Motor neuron (in vitro differentiated cells): ENCODE measurements around the gene PHF2. TPM values are rescaled to one million over a fixed set of nuclear protein-coding genes. Genes with fewer than 3 reads are reported as not detected.

ENCODE experiments used
- ATAC-seq, 8 experiments: fragments of 200-7000 bp; cut with Tn5 transposase; replicated peaks in 6 of 8; 2 replicates each; pipeline ENCODE4 v1.8.0; 2021; ENCODE audit warnings: mild to moderate bottlenecking in 8 of 8, moderate library complexity in 8 of 8
- H3K27ac ChIP-seq, 2 donors: fragments of 250-450 bp; sonication (Bioruptor Pico); 2 replicates each; pipeline ENCODE4 v1.9.0; 2021; ENCODE audit warnings: antibody characterized with exemption in 2 of 2, mild to moderate bottlenecking in 2 of 2, moderate library complexity in 1 of 2
- H3K4me1 ChIP-seq, 2 donors: fragments of 250-450 bp; sonication (Bioruptor Pico); replicated peaks in 1 of 2; 2 replicates each; pipeline ENCODE4 v1.6.1; 2021; ENCODE audit warnings: antibody characterized with exemption in 2 of 2, mild to moderate bottlenecking in 2 of 2, moderate library complexity in 1 of 2
- H3K4me3 ChIP-seq, 5 donors: fragments of 250-450 bp; sonication (Bioruptor Pico); 2 replicates each; pipeline ENCODE4 v1.9.0; 2021; ENCODE audit warnings: antibody characterized with exemption in 5 of 5, mild to moderate bottlenecking in 5 of 5, moderate library complexity in 4 of 5
- WGBS, 10 experiments: fragments of 450-650 bp; shearing (Covaris generic); methylation state at CpG; one replicate each; pipeline ENCODE4 v1.0.0; 2022; 5-methylcytosine and 5-hydroxymethylcytosine counted together
- in situ Hi-C, 9 experiments: fragments of 400-800 bp; cut with MboI; loops; one replicate each; pipeline ENCODE4 v1.15.0; 2021; ENCODE audit warnings: low sequenced_read_pairs in 9 of 9, low pct_unique_long_range_greater_than_20kb in 2 of 9; ENCODE audit not compliant: unreplicated experiment in 9 of 9
- total RNA-seq, 8 experiments: library from RNA; unstranded; fragments of 300-600 nt; gene quantifications; 2 replicates each; pipeline versions ENCODE4 v1.2.3 to v1.2.4, GENCODE V29; 2022

Gene PHF2
- total RNA-seq, 8 experiments from 2014 or later = 11.5 to 29.9 (median 26.6) TPM

GRCh38 chr9:93698140-93698908, 121.9 kb downstream of the PHF2 start:
- in situ Hi-C loops = loop anchor here in 5 of 9 experiments (25.0 kb wide), 2 partner anchors 264 to 514 kb away; partner anchors contain the start of gene BARX1 (in 4 of the 5)
- no peak overlapping the region for H3K27ac ChIP-seq
- H3K4me1 ChIP-seq = no peaks in the 10 kb centered on the region
- ATAC-seq = no peak
- H3K4me3 ChIP-seq = no peak overlapping the region
- WGBS, 10 experiments = 60 to 100% (median 77%) methylated on average over 1 to 3 of the region's 16 CpGs; no CpG with 5 or more reads in 6 of the 10 experiments

- Histone ChIP-seq H3K4me1 (no peaks in the 10 kb centered on the region), H3K4me3 (no peak overlapping the region), H3K27ac (no peak overlapping the region)
- in situ Hi-C loops = loop anchor here in 5 of 9 experiments (25.0 kb wide), 2 partner anchors 263 to 513 kb away; partner anchors contain the start of gene BARX1 (in 4 of the 5)
- WGBS, 10 experiments = 100% methylated on average over 1 of the region's 3 CpGs; no CpG with 5 or more reads in 9 of the 10 experiments
- no peak for ATAC-seq
These were observed 123.3 kb downstream of the PHF2 start for GRCh38 chr9:93699650-93700049.

- no peaks in the 10 kb centered on the region for H3K4me1 ChIP-seq
- WGBS, 10 experiments = 40 to 95% (median 72%) methylated on average over 1 to 10 of the region's 16 CpGs; no CpG with 5 or more reads in 5 of the 10 experiments
- H3K4me3 ChIP-seq = no peak overlapping the region
These were observed 125.3 kb downstream of the PHF2 start for GRCh38 chr9:93701494-93702218.

GRCh38 chr9:93702261-93702660, 125.9 kb downstream of the PHF2 start:
- WGBS, 10 experiments = 24 to 100% (median 70%) methylated on average over 1 to 6 of the region's 7 CpGs; no CpG with 5 or more reads in 2 of the 10 experiments
- Histone ChIP-seq H3K4me1 (no peaks in the 10 kb centered on the region), H3K4me3 (no peak overlapping the region), H3K27ac (no peak overlapping the region)
- ATAC-seq = no peak
- in situ Hi-C loops = no loop called here

More at GRCh38 chr9:93701494-93702218, 125.3 kb downstream of the PHF2 start:
- no peak overlapping the region for H3K27ac ChIP-seq
- in situ Hi-C loops = no loop called here
- ATAC-seq = no peak

- no peak for ATAC-seq
- H3K4me1 ChIP-seq = no peaks in the 10 kb centered on the region
- in situ Hi-C loops = no loop called here
- H3K27ac ChIP-seq = no peak overlapping the region
- H3K4me3 ChIP-seq = no peak overlapping the region
- 40 to 94% methylated on average over 1 to 4 of the region's 8 CpGs; no CpG with 5 or more reads in 8 of the 10 experiments for WGBS, 10 experiments
These were observed 132.1 kb downstream of the PHF2 start for GRCh38 chr9:93708289-93708986.

- no peaks in the 10 kb centered on the region for H3K4me1 ChIP-seq
- H3K4me3 ChIP-seq = no peak overlapping the region
- in situ Hi-C loops = no loop called here
- H3K27ac ChIP-seq = no peak overlapping the region
- ATAC-seq = no peak
- 0% methylated on average over 1 of the region's 2 CpGs; no CpG with 5 or more reads in 9 of the 10 experiments for WGBS, 10 experiments
These were observed 132.6 kb downstream of the PHF2 start for GRCh38 chr9:93708987-93709302.

GRCh38 chr9:93709600-93710369, 133.4 kb downstream of the PHF2 start:
- ATAC-seq = no peak
- no peak overlapping the region for H3K27ac ChIP-seq
- WGBS, 10 experiments = 0 to 100% (median 14%) methylated on average over 1 of the region's 2 CpGs; no CpG with 5 or more reads in 7 of the 10 experiments
- no peaks in the 10 kb centered on the region for H3K4me1 ChIP-seq
- H3K4me3 ChIP-seq = no peak overlapping the region
- in situ Hi-C loops = no loop called here

- in situ Hi-C loops = no loop called here
- Histone ChIP-seq H3K4me3 (no peak overlapping the region), H3K4me1 (no peaks in the 10 kb centered on the region), H3K27ac (no peak overlapping the region)
- WGBS, 10 experiments = 71% methylated on average over 6 of the region's 6 CpGs; no CpG with 5 or more reads in 9 of the 10 experiments
- ATAC-seq = no peak
These were observed 134.0 kb downstream of the PHF2 start for GRCh38 chr9:93710370-93710723.

- 50 to 75% (median 60%) methylated on average over 1 to 2 of the region's 2 CpGs; no CpG with 5 or more reads in 7 of the 10 experiments for WGBS, 10 experiments
- in situ Hi-C loops = no loop called here
- no peak for ATAC-seq
- Histone ChIP-seq H3K4me3 (no peak overlapping the region), H3K4me1 (no peaks in the 10 kb centered on the region), H3K27ac (no peak overlapping the region)
These were observed 134.6 kb downstream of the PHF2 start for GRCh38 chr9:93711002-93711401.

- ATAC-seq = no peak
- Histone ChIP-seq H3K27ac (no peak overlapping the region), H3K4me3 (no peak overlapping the region), H3K4me1 (no peaks in the 10 kb centered on the region)
- in situ Hi-C loops = no loop called here
- 11 to 80% (median 61%) methylated on average over 3 to 6 of the region's 9 CpGs; no CpG with 5 or more reads in 3 of the 10 experiments for WGBS, 10 experiments
These were observed 136.5 kb downstream of the PHF2 start for GRCh38 chr9:93712896-93713295.

GRCh38 chr9:93713716-93714115, 137.3 kb downstream of the PHF2 start:
- no peaks in the 10 kb centered on the region for H3K4me1 ChIP-seq
- no peak overlapping the region for H3K4me3 ChIP-seq
- in situ Hi-C loops = no loop called here
- no peak overlapping the region for H3K27ac ChIP-seq
- WGBS, 10 experiments = 0 to 92% (median 70%) methylated on average over 1 to 4 of the region's 4 CpGs; no CpG with 5 or more reads in 3 of the 10 experiments
- ATAC-seq = no peak

GRCh38 chr9:93721417-93721965, 145.1 kb downstream of the PHF2 start:
- Histone ChIP-seq H3K4me3 (no peak overlapping the region), H3K4me1 (no peaks in the 10 kb centered on the region), H3K27ac (no peak overlapping the region)
- ATAC-seq = no peak
- WGBS, 10 experiments = 25 to 100% (median 64%) methylated on average over 1 to 5 of the region's 13 CpGs; no CpG with 5 or more reads in 4 of the 10 experiments
- in situ Hi-C loops = no loop called here
